H9 (cell line): Measurements from ENCODE around the gene CELF5. TPM values are rescaled to one million over a fixed set of nuclear protein-coding genes. Genes with fewer than 3 reads are reported as not detected.
A peak's percentile ranks its signal among the peaks of the same experiment; 100 is the strongest.

ENCODE experiments used
- DNase-seq: peaks from one replicate; pipeline ENCODE4 v3.0.0-alpha.2; 2017
- H2AFZ ChIP-seq: one replicate; pipeline ENCODE4 v1.6.1; 2013; ENCODE audit warnings: mild to moderate bottlenecking, low read length, control low read depth, moderate library complexity
- H2AK5ac ChIP-seq: 2 replicates; pipeline ENCODE4 v1.6.1; 2013; ENCODE audit warnings: low read length, control low read depth, mixed read lengths; ENCODE audit not compliant: insufficient read length
- H2BK120ac ChIP-seq: one replicate; pipeline ENCODE4 v1.6.1; 2013; ENCODE audit warnings: low read depth, mild to moderate bottlenecking, low read length, control low read depth, inconsistent platforms; ENCODE audit not compliant: poor library complexity, severe bottlenecking
- H2BK12ac ChIP-seq: 2 replicates; pipeline ENCODE4 v1.6.1; 2013; ENCODE audit warnings: low read length, control low read depth, mixed read lengths, low read depth; ENCODE audit not compliant: insufficient read length
- H2BK15ac ChIP-seq: 2 replicates; pipeline ENCODE4 v1.6.1; 2013; ENCODE audit warnings: low read depth, low read length, control low read depth
- H2BK20ac ChIP-seq: one replicate; pipeline ENCODE4 v1.6.1; 2013; ENCODE audit warnings: low read depth, mild to moderate bottlenecking, low read length, control low read depth, inconsistent platforms; ENCODE audit not compliant: poor library complexity, severe bottlenecking
- H2BK5ac ChIP-seq: 2 replicates; pipeline ENCODE4 v1.6.1; 2013; ENCODE audit warnings: low read length, control low read depth, mixed read lengths; ENCODE audit not compliant: insufficient read length
- H3K14ac ChIP-seq: 2 replicates; pipeline ENCODE4 v1.6.1; 2013; ENCODE audit warnings: low read length, control low read depth; ENCODE audit not compliant: insufficient read depth
- H3K18ac ChIP-seq: 2 replicates; pipeline ENCODE4 v1.6.1; 2013; ENCODE audit warnings: low read depth, mild to moderate bottlenecking, mixed read lengths, low read length, control low read depth; ENCODE audit not compliant: insufficient read length
- H3K23ac ChIP-seq: 2 replicates; pipeline ENCODE4 v1.6.1; 2013; ENCODE audit warnings: low read length, control low read depth, mixed read lengths, low read depth; ENCODE audit not compliant: insufficient read length
- H3K23me2 ChIP-seq: 2 replicates; pipeline ENCODE4 v1.6.1; 2013; ENCODE audit warnings: low read depth, mild to moderate bottlenecking, mixed read lengths, low read length, control low read depth; ENCODE audit not compliant: insufficient read length, poor library complexity, severe bottlenecking
- H3K27ac ChIP-seq: 2 replicates; pipeline ENCODE4 v1.5.1; 2013; ENCODE audit warnings: low read length, control low read depth, mixed read lengths, low read depth; ENCODE audit not compliant: insufficient read length
- H3K27me3 ChIP-seq: 2 replicates; pipeline ENCODE4 v1.6.1; 2013; ENCODE audit warnings: low read length, control low read depth, inconsistent platforms; ENCODE audit not compliant: insufficient read depth
- H3K4ac ChIP-seq: 2 replicates; pipeline ENCODE4 v1.6.1; 2013; ENCODE audit warnings: low read depth, mild to moderate bottlenecking, control low read depth, inconsistent platforms, low read length, moderate library complexity
- H3K4me1 ChIP-seq: 2 replicates; pipeline ENCODE4 v1.6.1; 2013; ENCODE audit warnings: low read length, control low read depth, inconsistent platforms; ENCODE audit not compliant: insufficient read depth
- H3K4me2 ChIP-seq: 2 replicates; pipeline ENCODE4 v1.6.1; 2013; ENCODE audit warnings: low read length, control low read depth, mixed read lengths; ENCODE audit not compliant: insufficient read length, insufficient read depth
- H3K56ac ChIP-seq: 2 replicates; pipeline ENCODE4 v1.6.1; 2013; ENCODE audit warnings: low read depth, mild to moderate bottlenecking, mixed read lengths, low read length, control low read depth; ENCODE audit not compliant: insufficient read length
- H3K79me1 ChIP-seq: 2 replicates; pipeline ENCODE4 v1.6.1; 2013; ENCODE audit warnings: low read depth, mild to moderate bottlenecking, moderate library complexity, low read length, control low read depth, inconsistent platforms; ENCODE audit not compliant: insufficient read depth, poor library complexity, severe bottlenecking
- H3K79me2 ChIP-seq: 2 replicates; pipeline ENCODE4 v1.6.1; 2013; ENCODE audit warnings: low read length, control low read depth, inconsistent platforms; ENCODE audit not compliant: insufficient read depth
- H3K9ac ChIP-seq: 2 replicates; pipeline ENCODE4 v1.6.1; 2013; ENCODE audit warnings: low read length, control low read depth, mixed read lengths; ENCODE audit not compliant: insufficient read length; ENCODE audit errors: extremely low read depth
- H3K9me3 ChIP-seq: one replicate; pipeline ENCODE4 v1.6.1; 2013; ENCODE audit warnings: low read depth, low read length, inconsistent platforms; ENCODE audit not compliant: control insufficient read depth
- H3T11ph ChIP-seq: one replicate; pipeline ENCODE4 v1.6.1; 2013; ENCODE audit warnings: mild to moderate bottlenecking, low read length, control low read depth, inconsistent platforms
- H4K20me1 ChIP-seq: one replicate; pipeline ENCODE4 v1.6.1; 2013; ENCODE audit not compliant: control insufficient read depth, insufficient read length, insufficient read depth
- H4K5ac ChIP-seq: 2 replicates; pipeline ENCODE4 v1.6.1; 2013; ENCODE audit warnings: low read depth, mild to moderate bottlenecking, mixed read lengths, low read length, control low read depth; ENCODE audit not compliant: insufficient read length
- H4K8ac ChIP-seq: replicated peaks from 2 replicates; pipeline ENCODE4 v1.6.1; 2013; ENCODE audit warnings: low read length, control low read depth, mixed read lengths, low read depth; ENCODE audit not compliant: insufficient read length
- H4K91ac ChIP-seq: 2 replicates; pipeline ENCODE4 v1.6.1; 2013; ENCODE audit warnings: low read depth, mild to moderate bottlenecking, moderate library complexity, mixed read lengths, low read length, control low read depth; ENCODE audit not compliant: insufficient read length
- H3K27ac Mint-ChIP-seq, 3 experiments: 2 replicates in 2 of 3; 3 replicates in 1 of 3; pipeline ENCODE4 v1.8.0; 2020 to 2021; ENCODE audit warnings: mixed read lengths in 3 of 3, mild to moderate bottlenecking in 1 of 3, moderate library complexity in 1 of 3
- H3K27me3 Mint-ChIP-seq: 2 replicates; pipeline ENCODE4 v1.8.0; 2021; ENCODE audit warnings: low read depth, mild to moderate bottlenecking, moderate library complexity, mixed read lengths
- H3K36me3 Mint-ChIP-seq, 3 experiments: 2 replicates in 2 of 3; 3 replicates in 1 of 3; pipeline ENCODE4 v1.8.0; 2020 to 2021; ENCODE audit warnings: low read depth in 3 of 3, mixed read lengths in 3 of 3; ENCODE audit not compliant: insufficient read depth in 1 of 3
- H3K4me1 Mint-ChIP-seq, 2 experiments: 2 replicates each; pipeline ENCODE4 v1.8.0; 2020; ENCODE audit warnings: mixed read lengths in 2 of 2
- H3K4me3 Mint-ChIP-seq, 2 experiments: 2 replicates in 1 of 2; 3 replicates in 1 of 2; pipeline ENCODE4 v1.8.0; 2020 to 2021; ENCODE audit warnings: mild to moderate bottlenecking in 2 of 2, mixed read lengths in 2 of 2, moderate library complexity in 1 of 2
- H3K9me3 Mint-ChIP-seq, 2 experiments: 2 replicates in 1 of 2; 3 replicates in 1 of 2; pipeline ENCODE4 v1.8.0; 2020; ENCODE audit warnings: mild to moderate bottlenecking in 2 of 2, mixed read lengths in 2 of 2, moderate library complexity in 1 of 2
- WGBS: extraction: QIAGEN DNeasy Blood & Tissue Kit; methylation state at CpG from one replicate; pipeline ENCODE4 v1.1.7; 2013; ENCODE audit warnings: missing lambda C conversion rate, low lambda C conversion rate, mixed read lengths; ENCODE audit not compliant: insufficient read length; ENCODE audit errors: extremely low coverage; 5-methylcytosine and 5-hydroxymethylcytosine counted together
- total RNA-seq: library from RNA; stranded (reverse); gene quantifications from 2 replicates; pipeline ENCODE4 v1.2.1, GENCODE V29; 2021
- TF ChIP-seq, protein P1 (sequence below): fragments of 200-600 bp; sonication (generic); conservative IDR thresholded peaks from 3 replicates; pipeline ENCODE4 v1.8.0; 2021; ENCODE audit warnings: antibody characterized with exemption, mild to moderate bottlenecking

The CELF5 gene
- total RNA-seq, 1 experiment from 2014 or later = 4.8 TPM

DNA sequence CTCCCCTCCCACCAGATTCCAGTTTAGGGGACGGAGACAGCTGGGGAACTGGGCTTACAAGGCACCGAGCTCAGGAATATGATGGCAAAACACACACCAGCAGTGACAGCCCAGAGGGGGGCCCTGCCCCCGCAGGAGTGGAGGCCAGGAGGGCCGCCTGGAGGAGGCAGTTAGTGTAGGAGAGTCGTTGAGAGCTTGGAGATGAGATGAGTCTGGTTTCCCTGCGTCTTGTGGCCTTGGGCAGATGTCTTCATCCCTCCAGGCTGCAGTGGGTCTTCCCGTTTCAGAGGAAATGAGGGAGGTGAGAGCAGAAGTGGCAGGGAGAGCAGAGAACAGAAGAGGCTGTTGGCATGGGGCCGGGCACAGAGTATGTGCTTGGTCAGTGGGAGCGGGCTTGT lies 4.9 kb downstream of the CELF5 start:
- Mint-ChIP-seq H3K27ac (0 out of 7 replicates have a peak overlapping the region, but pooled peaks of 1 of the 3 experiments have one; percentile 30), H3K9me3 (no peaks in the 10 kb centered on the region), H3K4me1 (peaks cover 11 to 40% of the 10 kb centered on the region in 2 experiments), H3K27me3 (peaks cover 30% of the 10 kb centered on the region), H3K4me3 (peak overlapping the region in 1 of 2 experiments; percentile 47; a peak in 3 of 5 replicates), H3K36me3 (peaks cover 0 to 3% (median 0%) of the 10 kb centered on the region in 3 experiments; a peak in 4 of 7 replicates)
- Histone ChIP-seq H2BK5ac (no peak overlapping the region), H4K20me1 (no peaks in the 10 kb centered on the region), H3K4ac (no peak overlapping the region), H3K9ac (no peak overlapping the region), H2BK12ac (no peak overlapping the region), H3K27ac (no peak overlapping the region), H3K79me2 (no peaks in the 10 kb centered on the region), H2BK15ac (no peak overlapping the region), H3K27me3 (no peaks in the 10 kb centered on the region), H4K91ac (no peak overlapping the region), H3K14ac (no peak overlapping the region), H2BK120ac (no peak overlapping the region), H3K23ac (no peak overlapping the region), H4K5ac (no peak overlapping the region), H3K4me2 (peak overlapping the region; percentile 13), H3K56ac (no peak overlapping the region), H3K4me1 (no peaks in the 10 kb centered on the region), H3K9me3 (no peaks in the 10 kb centered on the region), H3K23me2 (peaks cover 3% of the 10 kb centered on the region), H3K18ac (no peak overlapping the region), H2BK20ac (no peak overlapping the region), H3K79me1 (no peaks in the 10 kb centered on the region), H3T11ph (no peak overlapping the region), H2AFZ (no peak overlapping the region), H2AK5ac (no peak overlapping the region), H4K8ac (no peak overlapping the region)
- TF ChIP-seq, protein P1, sequence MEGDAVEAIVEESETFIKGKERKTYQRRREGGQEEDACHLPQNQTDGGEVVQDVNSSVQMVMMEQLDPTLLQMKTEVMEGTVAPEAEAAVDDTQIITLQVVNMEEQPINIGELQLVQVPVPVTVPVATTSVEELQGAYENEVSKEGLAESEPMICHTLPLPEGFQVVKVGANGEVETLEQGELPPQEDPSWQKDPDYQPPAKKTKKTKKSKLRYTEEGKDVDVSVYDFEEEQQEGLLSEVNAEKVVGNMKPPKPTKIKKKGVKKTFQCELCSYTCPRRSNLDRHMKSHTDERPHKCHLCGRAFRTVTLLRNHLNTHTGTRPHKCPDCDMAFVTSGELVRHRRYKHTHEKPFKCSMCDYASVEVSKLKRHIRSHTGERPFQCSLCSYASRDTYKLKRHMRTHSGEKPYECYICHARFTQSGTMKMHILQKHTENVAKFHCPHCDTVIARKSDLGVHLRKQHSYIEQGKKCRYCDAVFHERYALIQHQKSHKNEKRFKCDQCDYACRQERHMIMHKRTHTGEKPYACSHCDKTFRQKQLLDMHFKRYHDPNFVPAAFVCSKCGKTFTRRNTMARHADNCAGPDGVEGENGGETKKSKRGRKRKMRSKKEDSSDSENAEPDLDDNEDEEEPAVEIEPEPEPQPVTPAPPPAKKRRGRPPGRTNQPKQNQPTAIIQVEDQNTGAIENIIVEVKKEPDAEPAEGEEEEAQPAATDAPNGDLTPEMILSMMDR = no peak
- DNase-seq = no peak
- no CpG with 5 or more reads among the region's 9 CpGs for WGBS
